HT1080 (cell line): Measurements from ENCODE around the gene ZNF202. TPM values are rescaled to one million over a fixed set of nuclear protein-coding genes. Genes with fewer than 3 reads are reported as not detected.
"Not testable (repeated sequence)": the region's sequence is repeated elsewhere in the genome, so short reads cannot be mapped to it uniquely, and the experiment has no call there.

Source experiments
- DNase-seq: peaks from one replicate; pipeline ENCODE4 v3.0.0-alpha.2; 2015; ENCODE audit warnings: low read depth
- polyA plus RNA-seq, 2 experiments: library from polyadenylated mRNA; depleted of rRNA; stranded (reverse); fragments of >200 nt; gene quantifications; 2 replicates each; pipeline ENCODE4 v1.2.3, GENCODE V29; 2015
- total RNA-seq: library from RNA; depleted of rRNA; stranded (reverse); fragments of >200 nt; shearing (Covaris generic); gene quantifications from 2 replicates; pipeline ENCODE4 v1.2.3, GENCODE V29; 2014; rRNA removed

The ZNF202 gene
- total RNA-seq: 9.7 and 11.3 TPM in 2 replicates
- polyA plus RNA-seq (2015; cell fraction: cytosol; rRNA removed): 14.2 and 16.6 TPM in 2 replicates
- polyA plus RNA-seq (2015; cell fraction: nucleus; rRNA removed): 48.0 and 49.7 TPM in 2 replicates

DNA sequence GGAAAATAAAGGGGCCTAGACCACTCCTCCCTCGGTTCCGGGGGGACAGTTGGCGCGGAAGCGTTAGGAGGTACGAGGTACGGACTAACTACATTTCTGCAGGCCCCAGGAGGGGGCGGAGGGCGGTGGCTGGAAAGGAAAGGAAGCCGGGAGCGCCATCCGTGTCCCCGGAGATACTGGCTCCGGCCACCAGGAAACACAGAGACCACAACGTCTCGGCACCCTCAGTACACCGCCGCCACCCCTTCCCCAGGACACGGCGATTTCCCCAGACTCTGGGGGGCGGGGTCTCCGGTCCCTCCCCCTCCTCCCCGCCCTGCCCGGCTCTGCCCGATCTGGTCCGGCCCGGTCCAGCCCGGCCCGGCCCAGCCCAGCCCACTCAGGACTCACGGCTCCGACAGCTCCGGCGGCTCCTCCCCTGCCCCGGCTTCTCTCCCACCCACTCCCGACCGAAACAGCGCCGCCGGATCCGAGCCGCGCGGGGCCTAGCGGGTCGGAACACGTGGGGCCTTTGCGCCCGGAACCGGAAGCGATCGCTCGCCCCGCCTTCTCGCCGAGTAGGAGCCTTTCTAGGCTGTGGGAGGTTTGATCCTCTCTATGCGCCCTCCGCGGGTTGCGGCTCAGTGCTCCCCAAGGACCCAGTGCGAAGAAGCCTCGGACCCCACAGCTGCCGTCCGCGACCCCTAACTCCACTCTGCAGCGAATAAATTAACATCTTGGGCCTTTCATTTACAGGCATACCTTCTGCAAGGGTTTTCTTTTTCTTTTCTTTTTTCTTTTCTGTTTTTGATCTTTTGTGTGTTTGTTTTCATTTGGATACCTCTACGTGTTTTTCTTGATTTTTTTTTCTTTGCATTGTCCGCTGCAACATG is at the start of gene ZNF202:
TSS of gene ZNF202 (minus strand) at position 502 of the 872 bp plus-strand sequence. CDS start 10,772 bp downstream, outside the sequence.
- DNase-seq: peak; percentile 83

DNA sequence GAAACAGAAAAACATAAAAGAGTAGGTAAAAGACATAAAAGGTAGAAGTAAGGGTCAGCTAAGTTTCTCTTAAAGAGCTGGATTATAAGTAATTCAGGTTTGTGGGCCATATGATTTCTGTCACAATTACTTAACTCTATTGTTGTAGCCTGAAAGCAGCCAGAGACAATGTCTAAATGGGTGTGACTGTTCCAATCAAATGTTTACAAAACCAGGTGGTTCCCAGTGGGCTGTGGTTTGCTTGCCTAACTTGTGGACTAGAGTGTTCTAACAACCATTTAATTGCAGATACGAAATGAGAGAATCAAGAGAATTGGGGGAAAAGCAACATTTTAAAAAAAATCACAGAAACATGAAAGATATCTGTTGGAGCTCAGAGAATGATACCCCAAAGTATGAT is 42.1 kb upstream of the ZNF202 start:
- no peak for DNase-seq

DNA sequence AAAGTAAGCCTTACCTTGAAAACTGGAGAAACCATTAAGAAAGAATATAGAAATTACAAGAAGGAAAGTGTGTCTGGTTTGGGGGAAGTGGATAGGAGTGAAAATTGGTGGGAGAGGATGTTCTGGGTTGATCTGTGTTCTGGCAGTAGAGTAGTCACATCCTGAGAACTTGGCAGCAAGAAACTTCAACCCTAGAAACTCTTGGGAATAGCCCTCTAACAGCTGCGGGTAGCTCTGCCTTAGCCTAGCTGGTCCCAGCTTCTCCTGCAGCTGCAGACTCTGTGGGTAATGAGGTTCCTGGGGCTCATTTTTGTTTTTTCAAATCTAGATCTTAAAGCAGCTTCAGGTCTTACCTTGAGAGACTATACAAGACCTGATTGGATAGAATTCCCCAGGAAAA is 37.1 kb upstream of the ZNF202 start:
- no peak for DNase-seq

DNA sequence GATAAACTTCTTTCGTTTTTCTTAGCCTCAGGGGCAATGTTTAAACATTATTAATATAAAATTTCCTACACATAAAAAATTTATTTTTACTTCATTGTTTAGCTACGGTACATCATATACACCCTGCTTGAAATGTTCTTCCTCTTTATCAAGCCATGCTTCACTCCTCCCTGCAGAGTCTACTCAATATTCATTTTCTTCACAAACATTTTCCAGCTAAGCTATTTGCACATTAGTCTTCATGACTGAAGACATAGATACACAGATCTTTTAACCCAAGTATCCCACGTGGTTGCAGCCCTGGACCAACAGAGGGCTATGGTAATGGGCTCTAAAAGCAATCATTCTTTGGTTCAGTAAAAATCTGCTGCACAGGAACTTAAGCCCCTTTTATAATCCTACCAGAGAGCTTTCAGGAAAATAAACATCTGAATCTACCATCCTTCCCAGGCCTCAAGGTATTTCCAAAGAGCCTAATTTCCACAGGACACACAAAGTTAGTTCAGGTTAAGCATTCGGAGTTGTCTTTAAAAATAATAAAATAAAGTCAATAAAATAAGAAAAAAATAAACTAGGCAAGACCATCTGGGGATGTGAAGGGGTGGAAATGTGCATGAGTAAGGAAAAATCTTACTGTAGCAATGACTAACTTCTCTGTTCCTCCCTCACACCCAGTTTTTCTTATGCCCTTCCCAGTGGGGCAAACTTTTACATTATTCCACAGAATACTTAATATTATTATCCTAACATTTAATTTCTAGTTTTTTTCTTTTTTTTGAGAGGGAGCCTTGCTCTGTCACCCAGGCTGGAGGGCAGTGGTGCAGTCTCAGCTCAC is 34.5 kb upstream of the ZNF202 start:
- DNase-seq: no peak

DNA sequence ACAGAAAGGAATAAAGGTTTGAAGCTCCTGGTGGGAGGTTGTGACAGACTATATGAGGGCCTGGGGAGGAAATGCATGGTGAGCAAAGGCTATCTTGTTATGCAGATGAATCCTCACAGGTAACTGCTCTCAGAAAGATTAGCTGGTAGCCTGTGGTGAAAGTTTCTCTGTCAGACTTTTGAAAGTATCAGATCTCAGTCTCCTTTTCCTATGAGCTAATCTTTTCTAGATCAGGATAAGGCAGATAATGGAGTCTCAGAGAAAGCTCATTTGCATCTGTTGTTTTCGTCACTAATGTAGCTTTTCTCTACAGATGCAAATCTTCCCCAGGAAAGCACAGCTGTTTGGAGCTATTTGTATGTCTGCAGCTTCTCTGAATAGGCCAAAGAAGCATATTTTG is 33.8 kb upstream of the ZNF202 start:
- DNase-seq: no peak

- DNase-seq: no peak
These were observed 32.5 kb upstream of the ZNF202 start for GRCh38 chr11:123773959-123774358.

DNA sequence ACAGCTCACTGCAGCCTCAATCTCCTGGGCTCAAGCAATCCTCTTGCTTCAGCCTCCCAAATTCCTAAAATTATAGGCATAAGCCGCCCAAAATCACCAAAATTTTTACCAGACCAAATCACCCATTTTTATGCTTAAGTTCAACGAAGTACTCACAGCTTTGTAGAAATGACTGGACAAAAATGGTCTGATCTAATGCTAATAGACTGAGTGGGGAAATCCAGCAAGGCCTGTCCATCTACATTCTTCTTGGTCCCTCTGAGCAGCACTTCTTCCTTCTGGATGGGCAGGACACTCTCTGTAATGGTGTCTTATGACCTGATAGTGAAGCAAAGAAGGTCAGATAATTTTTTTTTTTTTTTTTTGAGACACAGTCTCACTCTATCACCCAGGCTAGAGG is 31.6 kb upstream of the ZNF202 start:
- DNase-seq: no peak

DNA sequence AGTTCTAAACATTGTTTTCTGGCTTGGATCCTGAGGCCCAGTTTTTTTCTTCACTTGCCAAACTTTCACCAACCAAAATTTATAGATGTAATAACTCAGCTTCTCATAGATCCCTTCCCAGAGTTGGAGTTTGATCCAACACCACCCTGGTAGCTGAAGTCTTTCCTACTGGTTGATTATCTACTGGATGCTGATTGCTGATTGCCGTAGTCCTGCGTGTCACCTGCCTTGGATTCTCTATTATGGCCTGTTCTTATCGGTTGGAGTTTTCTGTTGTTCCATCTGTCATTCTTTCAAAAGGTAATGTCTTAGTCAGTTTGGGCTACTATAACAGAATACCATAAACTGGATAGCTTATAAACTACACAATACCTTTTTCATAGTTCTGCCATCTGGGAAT is 30.2 kb upstream of the ZNF202 start:
- no peak for DNase-seq

DNA sequence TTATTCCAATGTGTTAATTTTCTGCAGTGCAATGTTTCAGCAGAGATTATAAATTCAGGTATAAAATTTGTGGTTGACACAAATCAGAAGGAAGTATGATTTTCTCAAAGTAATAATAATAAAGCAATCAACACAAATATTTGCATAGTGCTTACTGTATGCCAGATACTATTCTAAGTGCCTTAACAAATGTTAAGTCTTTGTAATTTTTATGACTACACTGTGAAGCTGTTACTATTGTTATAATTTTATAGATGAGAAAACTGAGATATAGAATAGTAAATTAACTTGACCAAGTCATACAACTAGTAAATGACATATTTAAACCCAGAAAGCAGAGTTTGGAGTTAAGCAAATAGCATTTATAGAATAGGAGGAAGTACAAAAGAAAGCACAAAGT is 29.3 kb upstream of the ZNF202 start:
- no peak for DNase-seq

- no peak for DNase-seq
These were observed 24.1 kb upstream of the ZNF202 start for GRCh38 chr11:123765601-123766000.

DNA sequence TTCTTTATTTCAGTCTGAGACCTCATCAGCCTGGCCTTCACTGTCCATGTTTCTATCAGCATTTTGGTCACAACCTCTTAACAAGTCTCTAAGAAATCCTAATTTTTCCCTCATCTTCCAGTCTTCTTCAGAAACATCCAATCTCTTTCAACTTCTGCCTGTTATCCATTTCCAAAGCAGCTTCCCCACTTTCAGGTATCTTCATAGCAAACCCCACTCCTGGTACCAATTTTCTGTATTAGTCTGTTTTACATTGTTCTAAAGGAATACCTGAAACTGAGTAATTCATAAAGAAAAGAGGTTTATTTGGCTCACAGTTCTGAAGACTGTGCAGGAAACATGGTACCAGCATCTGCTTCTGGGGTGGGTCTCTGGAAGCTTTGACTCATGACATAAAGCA is 21.0 kb upstream of the ZNF202 start:
- no peak for DNase-seq

GRCh38 chr11:123760894-123761293 is 19.4 kb upstream of the ZNF202 start:
- no peak for DNase-seq

DNA sequence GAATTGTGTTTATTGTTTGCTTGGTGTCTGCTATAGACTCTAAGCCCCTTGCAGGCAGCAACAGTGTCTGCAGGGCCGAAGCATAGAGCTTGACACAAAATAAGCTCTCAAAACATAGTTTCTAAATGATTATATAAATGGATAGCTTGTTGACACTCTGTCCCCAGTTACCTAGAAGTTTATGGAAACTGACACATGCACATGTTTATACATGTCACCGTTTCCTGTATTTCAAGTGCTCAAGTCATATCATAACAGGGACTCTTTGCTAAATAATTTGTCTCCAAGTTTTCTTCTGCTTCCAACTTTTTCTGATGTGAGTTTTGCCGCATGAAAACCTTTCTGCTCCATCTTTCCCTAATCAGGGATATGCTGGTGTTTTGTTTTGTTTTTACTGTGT is 16.5 kb upstream of the ZNF202 start:
- no peak for DNase-seq

DNA sequence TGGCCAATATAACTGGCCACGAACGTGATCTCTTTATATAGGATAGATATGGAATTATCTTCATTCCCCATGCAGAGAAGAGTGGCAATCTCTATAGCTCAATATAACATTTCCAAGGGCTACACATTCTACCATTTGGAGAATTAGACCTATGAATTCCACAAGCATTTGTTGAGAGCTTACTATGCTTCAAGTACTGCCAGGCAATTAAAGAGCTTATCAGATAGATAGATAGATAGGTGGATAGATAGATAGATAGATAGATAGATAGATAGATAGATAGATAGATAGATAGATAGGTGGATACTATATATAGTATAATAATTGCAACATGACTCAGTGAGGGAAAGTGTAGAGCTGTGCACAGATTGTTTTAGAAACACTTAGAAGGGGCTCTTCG is 14.4 kb upstream of the ZNF202 start:
- no peak for DNase-seq

GRCh38 chr11:123755344-123755743 is 13.9 kb upstream of the ZNF202 start:
- no peak for DNase-seq

GRCh38 chr11:123754101-123754568 is 12.7 kb upstream of the ZNF202 start, which contains the start of gene OR6X1:
OR6X1 (minus strand) TSS chr11:123754518; CDS start chr11:123754518, 0 bp downstream.
- no peak for DNase-seq

- DNase-seq: no peak
These were observed 11.7 kb upstream of the ZNF202 start for GRCh38 chr11:123753110-123753509.

DNA sequence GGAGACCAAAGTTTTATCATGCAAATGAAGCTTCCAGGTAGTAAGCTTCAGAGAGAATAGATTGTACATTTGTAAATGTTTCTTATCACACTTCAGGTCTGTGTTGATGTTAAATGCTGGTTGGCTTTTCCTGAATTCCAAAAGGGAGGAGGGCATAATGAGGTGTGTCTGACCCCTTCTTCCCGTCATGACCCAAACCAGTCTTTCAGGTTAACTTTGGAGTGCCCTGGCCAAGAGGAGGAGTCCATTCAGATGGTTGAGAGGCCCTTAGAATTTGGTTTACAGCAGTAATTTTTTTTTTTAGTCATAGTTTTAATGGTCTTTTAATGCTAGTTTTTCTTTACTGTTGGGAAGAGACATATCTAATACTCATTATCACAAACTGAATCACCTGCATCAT is 10.3 kb upstream of the ZNF202 start:
- DNase-seq: no peak

- DNase-seq: not testable (repeated sequence)
These were observed 6.9 kb upstream of the ZNF202 start for GRCh38 chr11:123748349-123748748.

DNA sequence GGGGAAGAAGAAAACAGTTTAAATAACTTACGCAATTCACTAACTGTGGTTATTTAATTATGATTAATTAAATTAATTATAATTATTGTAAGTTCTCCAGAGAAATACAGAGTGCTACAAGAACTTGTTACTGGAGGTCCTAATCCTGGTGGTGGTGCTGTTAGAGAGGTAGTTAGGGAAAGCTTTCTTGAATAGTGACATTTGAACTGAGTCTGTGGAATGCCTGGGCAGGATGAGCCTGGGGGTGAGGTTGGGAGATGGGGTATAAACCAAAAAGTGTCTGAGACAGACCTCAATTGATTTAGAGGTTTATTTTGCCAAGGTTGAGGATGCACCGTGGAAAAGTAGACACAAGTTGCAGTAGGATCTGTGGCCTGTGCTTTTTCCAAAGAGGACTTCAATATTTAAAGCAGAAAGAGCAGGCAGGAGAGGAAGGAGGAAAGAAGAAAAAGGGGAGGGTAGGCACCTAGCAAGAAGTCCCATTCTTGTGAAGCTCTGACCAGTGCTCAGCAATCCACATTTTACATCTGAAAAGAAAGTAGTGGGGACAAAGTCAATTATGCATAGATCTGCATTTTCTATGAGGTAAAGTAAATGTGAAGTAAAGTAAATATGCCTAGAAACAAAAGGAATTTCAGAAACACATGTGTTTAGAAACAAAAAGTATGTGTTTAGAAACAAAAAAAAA is 4.4 kb upstream of the ZNF202 start:
- no peak for DNase-seq

DNA sequence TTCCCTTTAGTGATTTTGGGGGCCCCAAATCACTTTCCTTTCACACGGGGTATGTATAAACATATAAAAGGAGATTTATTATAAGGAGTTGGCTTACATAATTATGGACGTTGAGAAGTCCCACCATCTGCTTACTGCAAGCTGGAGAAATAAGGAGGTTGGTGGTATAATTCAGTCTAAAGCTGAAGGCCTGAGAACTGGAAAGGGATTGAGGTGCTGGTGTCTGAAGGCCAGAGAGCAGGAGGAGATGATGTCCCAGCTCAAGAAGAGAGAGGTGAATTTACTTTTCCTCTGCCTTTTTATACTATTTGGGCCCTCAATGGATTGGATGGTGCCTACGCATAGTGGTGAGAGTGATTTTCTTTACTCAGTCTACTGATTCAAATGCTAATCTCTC is 1.3 kb upstream of the ZNF202 start:
- DNase-seq: no peak
